K562 (cell line): ENCODE results near the gene CHD6. TPM values are rescaled to one million over a fixed set of nuclear protein-coding genes. Genes with fewer than 3 reads are reported as not detected.

Source experiments
- BACH1 ChIP-seq: fragments of 200-800 bp; sonication (Bioruptor generic); IDR thresholded peaks from 2 replicates; pipeline ENCODE4 v1.6.1; 2016; ENCODE audit warnings: missing genetic modification characterization, missing compliant biosample characterization
- BCLAF1 ChIP-seq, 2 experiments: fragments of 450-650 bp in 1 of 2; IDR thresholded peaks; 2 replicates each; pipeline ENCODE4 v1.6.1; 2011 to 2017; ENCODE audit warnings: low read depth in 2 of 2, antibody characterized with exemption in 1 of 2, borderline replicate concordance in 1 of 2, low read length in 1 of 2, mild to moderate bottlenecking in 1 of 2, mixed read lengths in 1 of 2; ENCODE audit not compliant: control insufficient read depth in 1 of 2
- CCAR2 ChIP-seq: fragments of 200-400 bp; formaldehyde crosslinking; IDR thresholded peaks from 2 replicates; pipeline ENCODE4 v1.6.1; 2017; ENCODE audit warnings: mild to moderate bottlenecking, low read depth, low read length
- CHD2 ChIP-seq: IDR thresholded peaks from 2 replicates; pipeline ENCODE4 v1.6.1; 2011; ENCODE audit warnings: low read depth, low read length
- ESRRA ChIP-seq: fragments of 450-650 bp; IDR thresholded peaks from 2 replicates; pipeline ENCODE4 v1.6.1; 2014; ENCODE audit warnings: low read depth, mild to moderate bottlenecking, moderate library complexity, borderline replicate concordance
- FOXP1 ChIP-seq: sonication (generic); formaldehyde crosslinking; IDR thresholded peaks from 2 replicates; pipeline ENCODE4 v1.8.0; 2022; ENCODE audit warnings: mild to moderate bottlenecking, missing genetic modification reagents
- IFI16 ChIP-seq: fragments of 250-450 bp; sonication (Bioruptor Pico); IDR thresholded peaks from 2 replicates; pipeline ENCODE4 v2.1.2; 2022; ENCODE audit warnings: mild to moderate bottlenecking, inconsistent platforms
- LCOR ChIP-seq: sonication (generic); formaldehyde crosslinking; IDR thresholded peaks from 2 replicates; pipeline ENCODE4 v1.8.0; 2022; ENCODE audit warnings: mild to moderate bottlenecking, missing genetic modification reagents
- NCOA6 ChIP-seq: fragments of 450-650 bp; IDR thresholded peaks from 2 replicates; pipeline ENCODE4 v1.6.1; 2017; ENCODE audit warnings: mild to moderate bottlenecking
- NCOR1 ChIP-seq: fragments of 450-650 bp; IDR thresholded peaks from 2 replicates; pipeline ENCODE4 v1.6.1; 2016; ENCODE audit warnings: mild to moderate bottlenecking, moderate library complexity
- NRF1 ChIP-seq, 2 experiments: fragments of 450-650 bp; IDR thresholded peaks in 1 of 2; conservative IDR thresholded peaks in 1 of 2; 2 replicates each; pipeline ENCODE4 v1.6.1; 2014; ENCODE audit warnings: mild to moderate bottlenecking in 2 of 2
- PHF8 ChIP-seq: fragments of 200-600 bp; sonication (generic); IDR thresholded peaks from 2 replicates; pipeline ENCODE4 v1.6.1; 2012; ENCODE audit warnings: mixed run types, mild to moderate bottlenecking, inconsistent platforms, low read length, moderate library complexity, borderline replicate concordance
- RBM25 ChIP-seq: fragments of 200-400 bp; formaldehyde crosslinking; IDR thresholded peaks from 2 replicates; pipeline ENCODE4 v1.6.1; 2018; ENCODE audit warnings: low read length, low read depth, moderate library complexity; ENCODE audit not compliant: severe bottlenecking
- RFX1 ChIP-seq: fragments of 450-650 bp; IDR thresholded peaks from 2 replicates; pipeline ENCODE4 v1.6.1; 2016; ENCODE audit warnings: mild to moderate bottlenecking, moderate library complexity
- TCFL5 ChIP-seq: fragments of 250-450 bp; sonication (Bioruptor Pico); conservative IDR thresholded peaks from 2 replicates; pipeline ENCODE4 v1.6.1; 2021; ENCODE audit warnings: mild to moderate bottlenecking, moderate library complexity, matching md5 sums
- polyA plus RNA-seq, 8 experiments: library from polyadenylated mRNA; depleted of rRNA in 4 of 8; stranded (reverse) in 5 of 8; unstranded in 3 of 8; fragments of >200 nt; fragmentation: Nextera tagmentation in 2 of 8; fragmentation: Illumina TruSeq in 1 of 8; extraction: Ambion mirVana in 2 of 8; extraction: Trizol in 1 of 8; gene quantifications; 2 replicates each; pipeline versions ENCODE4 v1.2.1 to v1.2.3, GENCODE V29; 2011 to 2014; ENCODE audit warnings: inconsistent platforms in 1 of 8, missing spikeins in 1 of 8
- total RNA-seq, 7 experiments: library from RNA; depleted of rRNA in 6 of 7; stranded (reverse); fragments of >200 nt in 6 of 7; fragmentation: Illumina TruSeq in 2 of 7; extraction: Trizol in 2 of 7; gene quantifications; 2 replicates each; pipeline versions ENCODE4 v1.2.1 to v1.2.3, GENCODE V29; 2011 to 2021; ENCODE audit warnings: low replicate concordance in 1 of 7
- TF ChIP-seq, protein P1 (sequence below): fragments of 250-450 bp; sonication (Bioruptor Pico); IDR thresholded peaks from 2 replicates; pipeline ENCODE4 v1.6.1; 2021; ENCODE audit warnings: mild to moderate bottlenecking
- TF ChIP-seq, protein P2 (sequence below): fragments of 250-450 bp; sonication (Bioruptor Pico); IDR thresholded peaks from 2 replicates; pipeline ENCODE4 v1.4.0; 2020; ENCODE audit warnings: mild to moderate bottlenecking, moderate library complexity

Gene CHD6
- total and polyA plus RNA-seq, 9 of the 15 experiments (the other 6 are each of a cell fraction or from before 2014, with no cell fraction given) = 3.9 to 24.2 (median 12.8) TPM

DNA sequence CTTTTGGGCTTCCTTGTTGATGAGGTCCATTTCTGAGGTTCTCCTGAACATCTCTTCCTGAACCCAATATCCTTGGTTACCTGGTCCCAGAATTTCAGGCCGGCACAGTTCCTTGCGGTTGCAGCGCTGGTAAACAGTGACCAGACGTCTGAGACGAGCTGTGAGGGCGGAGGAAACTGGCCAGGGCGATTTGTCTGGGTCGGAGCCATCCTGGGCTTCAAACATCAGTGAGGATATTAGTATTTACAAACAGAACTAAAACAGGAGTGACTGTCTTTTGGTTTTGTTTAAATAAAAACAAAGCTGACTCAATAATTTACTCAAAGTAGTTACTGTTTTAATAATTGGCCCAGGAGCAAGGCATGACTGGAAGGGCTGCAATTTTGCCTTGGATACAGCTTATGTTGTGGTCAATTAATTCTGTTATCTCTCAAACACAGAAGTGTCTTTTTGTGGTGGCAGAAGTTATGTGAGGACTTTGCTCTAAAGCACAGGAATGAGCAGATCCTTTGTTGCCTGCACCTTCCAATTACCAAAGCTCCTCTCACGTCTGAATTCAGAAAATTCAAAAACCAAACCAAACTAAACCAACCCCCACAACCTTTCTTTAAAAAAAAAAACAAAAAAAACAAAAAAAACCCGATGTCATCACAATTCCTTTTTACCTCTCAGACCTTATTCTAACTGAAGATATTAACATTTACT, 192.8 kb downstream of the CHD6 start (continued):
- TF ChIP-seq NCOR1 (peak; percentile 82), ESRRA (peak; percentile 90; the same call in 1 of the 2 replicates), LCOR (CRISPR knock-in tag) (0 out of 2 replicates have a peak, but pooled peaks have one; percentile 45), IFI16 (CRISPR knock-in tag) (no peak), CHD2 (no peak), NRF1 (conservative IDR thresholded peaks at IDR 0.05 in 1 of 2, IDR thresholded peaks at IDR 0.05 in 1 of 2) (no peak), RBM25 (no peak), BACH1 (tag) (no peak), NCOA6 (no peak), BCLAF1 (IDR thresholded peaks at IDR 0.05; ENCODE audit: borderline replicate concordance in 1 of 2, control insufficient read depth in 1 of 2, low read depth in 2 of 2, low read length in 1 of 2) (no peak), TCFL5 (no peak), FOXP1 (CRISPR knock-in tag) (no peak), RFX1 (peak; percentile 58), CCAR2 (no peak), PHF8 (no peak)
- TF ChIP-seq, protein P1, sequence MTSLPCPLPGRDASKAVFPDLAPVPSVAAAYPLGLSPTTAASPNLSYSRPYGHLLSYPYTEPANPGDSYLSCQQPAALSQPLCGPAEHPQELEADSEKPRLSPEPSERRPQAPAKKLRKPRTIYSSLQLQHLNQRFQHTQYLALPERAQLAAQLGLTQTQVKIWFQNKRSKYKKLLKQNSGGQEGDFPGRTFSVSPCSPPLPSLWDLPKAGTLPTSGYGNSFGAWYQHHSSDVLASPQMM (CRISPR knock-in tag) = no peak
- TF ChIP-seq, protein P2, sequence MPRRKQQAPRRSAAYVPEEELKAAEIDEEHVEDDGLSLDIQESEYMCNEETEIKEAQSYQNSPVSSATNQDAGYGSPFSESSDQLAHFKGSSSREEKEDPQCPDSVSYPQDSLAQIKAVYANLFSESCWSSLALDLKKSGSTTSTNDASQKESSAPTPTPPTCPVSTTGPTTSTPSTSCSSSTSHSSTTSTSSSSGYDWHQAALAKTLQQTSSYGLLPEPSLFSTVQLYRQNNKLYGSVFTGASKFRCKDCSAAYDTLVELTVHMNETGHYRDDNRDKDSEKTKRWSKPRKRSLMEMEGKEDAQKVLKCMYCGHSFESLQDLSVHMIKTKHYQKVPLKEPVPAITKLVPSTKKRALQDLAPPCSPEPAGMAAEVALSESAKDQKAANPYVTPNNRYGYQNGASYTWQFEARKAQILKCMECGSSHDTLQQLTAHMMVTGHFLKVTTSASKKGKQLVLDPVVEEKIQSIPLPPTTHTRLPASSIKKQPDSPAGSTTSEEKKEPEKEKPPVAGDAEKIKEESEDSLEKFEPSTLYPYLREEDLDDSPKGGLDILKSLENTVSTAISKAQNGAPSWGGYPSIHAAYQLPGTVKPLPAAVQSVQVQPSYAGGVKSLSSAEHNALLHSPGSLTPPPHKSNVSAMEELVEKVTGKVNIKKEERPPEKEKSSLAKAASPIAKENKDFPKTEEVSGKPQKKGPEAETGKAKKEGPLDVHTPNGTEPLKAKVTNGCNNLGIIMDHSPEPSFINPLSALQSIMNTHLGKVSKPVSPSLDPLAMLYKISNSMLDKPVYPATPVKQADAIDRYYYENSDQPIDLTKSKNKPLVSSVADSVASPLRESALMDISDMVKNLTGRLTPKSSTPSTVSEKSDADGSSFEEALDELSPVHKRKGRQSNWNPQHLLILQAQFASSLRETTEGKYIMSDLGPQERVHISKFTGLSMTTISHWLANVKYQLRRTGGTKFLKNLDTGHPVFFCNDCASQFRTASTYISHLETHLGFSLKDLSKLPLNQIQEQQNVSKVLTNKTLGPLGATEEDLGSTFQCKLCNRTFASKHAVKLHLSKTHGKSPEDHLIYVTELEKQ = no peak
